OCI-LY7 (cell line): Measurements from ENCODE around the gene HDAC7. TPM values are rescaled to one million over a fixed set of nuclear protein-coding genes. Genes with fewer than 3 reads are reported as not detected.
"Not testable (repeated sequence)": the region's sequence is repeated elsewhere in the genome, so short reads cannot be mapped to it uniquely, and the experiment has no call there.

Source experiments
- BruUV-seq: library from RNA; stranded (reverse); fragments of 400-500 nt; replicated peaks from 2 replicates; lab custom pipeline; 2021; lab: Mats Ljungman, UMichigan
- CTCF ChIA-PET: fragments of 300-600 bp; sonication (Branson Sonifier 250); formaldehyde crosslinking; loops from one replicate; lab custom pipeline; 2022; ENCODE audit warnings: antibody characterized with exemption; ENCODE audit not compliant: unreplicated experiment; lab: Charles Lee
- POLR2A ChIA-PET: fragments of 300-600 bp; sonication (Branson Sonifier 250); formaldehyde crosslinking; loops from one replicate; lab custom pipeline; 2022; ENCODE audit warnings: antibody characterized with exemption; lab: Charles Lee
- DNase-seq: peaks from one replicate; pipeline ENCODE4 v3.0.0-alpha.2; 2015; ENCODE audit warnings: low spot score
- H2AFZ ChIP-seq: fragments of 200-600 bp; sonication (generic), shearing (Covaris generic); 2 replicates; pipeline ENCODE4 v1.6.1; 2014; ENCODE audit warnings: mild to moderate bottlenecking, antibody characterized with exemption, low read length, moderate library complexity
- H3K27ac ChIP-seq: fragments of 200-600 bp; sonication (generic); 2 replicates; pipeline ENCODE4 v1.5.1; 2014; ENCODE audit warnings: mixed run types, low read depth, mild to moderate bottlenecking, moderate library complexity, low read length, inconsistent platforms; ENCODE audit not compliant: poor library complexity, severe bottlenecking
- H3K36me3 ChIP-seq: fragments of 200-600 bp; sonication (generic); 2 replicates; pipeline ENCODE4 v1.6.1; 2014; ENCODE audit warnings: mild to moderate bottlenecking, antibody characterized with exemption, low read length, moderate library complexity, mixed read lengths; ENCODE audit not compliant: insufficient read depth
- H3K4me1 ChIP-seq: fragments of 200-600 bp; sonication (generic); 2 replicates; pipeline ENCODE4 v1.5.1; 2014; ENCODE audit warnings: mild to moderate bottlenecking, low read length; ENCODE audit not compliant: insufficient read depth, poor library complexity, severe bottlenecking
- H3K4me2 ChIP-seq: fragments of 200-600 bp; sonication (generic); 2 replicates; pipeline ENCODE4 v1.6.1; 2014; ENCODE audit warnings: mild to moderate bottlenecking, low read length
- H3K4me3 ChIP-seq: fragments of 200-600 bp; sonication (generic); 2 replicates; pipeline ENCODE4 v1.5.1; 2014; ENCODE audit warnings: mild to moderate bottlenecking, low read depth, low read length; ENCODE audit not compliant: poor library complexity, severe bottlenecking
- H3K79me2 ChIP-seq: fragments of 200-600 bp; sonication (generic); 2 replicates; pipeline ENCODE4 v1.6.1; 2016; ENCODE audit warnings: low read depth, mild to moderate bottlenecking, low read length, moderate library complexity, mixed read lengths; ENCODE audit not compliant: insufficient read depth
- H3K9me2 ChIP-seq: fragments of 200-600 bp; sonication (generic); 2 replicates; pipeline ENCODE4 v1.6.1; 2016; ENCODE audit warnings: mild to moderate bottlenecking, low read length, mixed read lengths; ENCODE audit not compliant: insufficient read depth
- H3K9me3 ChIP-seq: fragments of 200-600 bp; sonication (generic); 2 replicates; pipeline ENCODE4 v1.6.1; 2014; ENCODE audit warnings: mild to moderate bottlenecking, mixed run types, low read length, mixed read lengths
- H4K20me1 ChIP-seq: fragments of 200-600 bp; sonication (generic); 2 replicates; pipeline ENCODE4 v1.6.1; 2014; ENCODE audit warnings: mild to moderate bottlenecking, antibody characterized with exemption, low read length, moderate library complexity, mixed read lengths; ENCODE audit not compliant: insufficient read depth
- CTCF ChIP-seq: fragments of 200-600 bp; sonication (generic); conservative IDR thresholded peaks from 2 replicates; pipeline ENCODE4 v1.5.1; 2014; ENCODE audit warnings: mild to moderate bottlenecking, antibody characterized with exemption, low read length, moderate library complexity, mixed read lengths
- EZH2phosphoT487 ChIP-seq: fragments of 200-600 bp; sonication (generic); IDR thresholded peaks from 2 replicates; pipeline ENCODE4 v1.6.1; 2018; ENCODE audit warnings: low read depth, borderline replicate concordance, mild to moderate bottlenecking, mixed run types, antibody characterized with exemption, low read length, moderate library complexity, mixed read lengths
- intact Hi-C: fragments of 100-400 bp; cut with micrococcal nuclease; formaldehyde crosslinking; loops from one replicate; pipeline ENCODE4 v1.10.0; 2022; ENCODE audit not compliant: unreplicated experiment
- total RNA-seq, 2 experiments: library from RNA; depleted of rRNA in 1 of 2; stranded (reverse); fragments of >200 nt in 1 of 2; shearing (Covaris generic) in 1 of 2; gene quantifications; 2 replicates each; pipeline ENCODE4 v1.2.3, GENCODE V29; 2014 to 2022

HDAC7 gene
- total RNA-seq, 2 experiments from 2014 or later = 45.9 to 131 TPM

GRCh38 chr12:47843226-47843980 is 23.7 kb upstream of the HDAC7 start:
- Histone ChIP-seq H3K79me2 (no peaks in the 10 kb centered on the region), H2AFZ (no peak overlapping the region), H3K4me1 (peaks cover under 1% of the 10 kb centered on the region), H3K4me2 (no peak overlapping the region), H3K9me2 (no peaks in the 10 kb centered on the region), H3K4me3 (no peak overlapping the region), H3K36me3 (no peaks in the 10 kb centered on the region), H3K9me3 (no peaks in the 10 kb centered on the region), H4K20me1 (no peaks in the 10 kb centered on the region), H3K27ac (no peak overlapping the region)
- CTCF ChIA-PET = no interaction called here
- intact Hi-C loops = no loop called here
- DNase-seq = no peak
- no TSS peak for BruUV-seq
- TF ChIP-seq CTCF (no peak), EZH2phosphoT487 (no peak)
- POLR2A ChIA-PET = no interaction called here

- intact Hi-C loops, H3K4me1 ChIP-seq, CTCF ChIA-PET, BruUV-seq, POLR2A ChIA-PET, H3K36me3 ChIP-seq, DNase-seq, H4K20me1 ChIP-seq, H3K9me2 ChIP-seq, H3K4me2 ChIP-seq, H2AFZ ChIP-seq, H3K27ac ChIP-seq, H3K79me2 ChIP-seq, H3K4me3 ChIP-seq, H3K9me3 ChIP-seq: not testable (repeated sequence)
These were observed 22.8 kb upstream of the HDAC7 start for GRCh38 chr12:47842543-47842942.

- no peaks in the 10 kb centered on the region for H3K79me2 ChIP-seq
- TF ChIP-seq EZH2phosphoT487 (no peak), CTCF (no peak)
- CTCF ChIA-PET = interaction anchor here (1.6 kb wide), 1 partner anchor 25 kb away, joined by 5 read pairs; no protein-coding TSS in a partner anchor
These were observed 22.2 kb upstream of the HDAC7 start for GRCh38 chr12:47841910-47842309.

More at GRCh38 chr12:47841910-47842309, 22.2 kb upstream of the HDAC7 start:
- Histone ChIP-seq H4K20me1 (no peaks in the 10 kb centered on the region), H2AFZ (no peak overlapping the region), H3K27ac (no peak overlapping the region), H3K4me3 (no peak overlapping the region), H3K9me3 (no peaks in the 10 kb centered on the region), H3K4me1 (peaks cover 16% of the 10 kb centered on the region), H3K36me3 (no peaks in the 10 kb centered on the region), H3K4me2 (no peak overlapping the region), H3K9me2 (no peaks in the 10 kb centered on the region)
- no peak for DNase-seq
- POLR2A ChIA-PET = interaction anchor here (0.8 to 1.3 kb wide), 2 partner anchors 42 to 75 kb away, joined by 3 read pairs; no protein-coding TSS in a partner anchor
- no TSS peak for BruUV-seq
- intact Hi-C loops = no loop called here
